ENCODE results near the gene VTI1B.
"Not testable (repeated sequence)": the region's sequence is repeated elsewhere in the genome, so short reads cannot be mapped to it uniquely, and the experiment has no call there.

DNA sequence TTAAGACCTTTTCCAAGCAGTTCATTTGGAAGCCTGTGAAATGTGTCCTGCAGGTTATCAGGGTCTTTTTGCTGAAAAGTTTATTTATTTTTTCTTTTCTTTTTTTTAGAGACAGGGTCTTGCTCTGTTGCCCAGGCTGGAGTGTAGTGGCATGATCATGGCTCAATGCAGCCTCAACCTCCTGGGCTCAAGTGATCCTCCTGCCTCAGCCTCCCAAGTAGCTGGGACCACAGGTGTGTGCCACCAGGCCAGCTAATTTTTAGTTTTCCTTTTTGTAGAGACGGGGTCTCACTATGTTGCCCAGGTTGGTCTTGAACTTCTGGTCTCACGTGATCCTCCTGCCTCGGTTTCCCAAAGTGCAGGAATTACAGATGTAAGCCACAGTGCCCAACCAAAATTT is 45.0 kb upstream of the VTI1B start:
- not testable (repeated sequence) for TF ChIP-seq CTCF (conservative IDR thresholded peaks at IDR 0.05; ENCODE audit: low read length); EZH2phosphoT487 (IDR thresholded peaks at IDR 0.05; ENCODE audit: borderline replicate concordance, low read depth, low read length)

Data from OCI-LY7 (cell line).